ENCODE measurements around the gene GNA12.

DNA sequence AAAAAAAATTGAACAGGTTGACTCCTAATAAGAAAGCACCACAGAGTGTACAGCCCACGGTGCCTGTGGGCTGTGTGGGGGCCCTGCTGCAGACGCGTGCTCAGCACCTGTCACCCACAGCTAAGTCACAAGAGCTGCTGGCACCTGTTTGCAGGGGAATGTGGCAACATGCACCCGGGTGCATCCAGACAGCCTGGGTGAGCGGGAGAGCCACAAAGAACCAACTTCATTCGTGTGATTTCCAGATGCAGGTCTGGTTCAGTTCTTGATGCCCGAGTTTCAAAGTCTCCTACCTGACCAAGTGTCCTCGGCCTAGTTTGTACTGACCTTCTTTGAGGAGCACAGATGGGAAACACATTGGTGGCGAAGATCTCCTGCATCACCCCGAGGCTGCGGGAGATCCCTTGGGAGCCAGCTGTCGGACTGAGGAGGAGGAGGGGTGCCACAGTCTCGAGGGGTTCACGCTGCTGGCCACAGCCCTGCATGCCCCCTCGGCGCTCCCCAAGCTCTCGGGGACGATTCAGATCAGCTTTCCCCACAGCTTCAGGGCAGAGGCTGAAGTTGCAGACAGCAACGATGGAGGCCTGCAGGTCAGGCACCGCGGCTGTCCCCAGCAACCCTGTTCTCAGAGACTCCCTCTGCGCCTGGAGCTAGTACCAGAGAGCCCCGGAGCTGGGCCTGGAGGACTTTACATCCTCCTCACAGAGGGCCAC lies 120.8 kb downstream of the GNA12 start:
- TF ChIP-seq EZH2 (IDR thresholded peaks at IDR 0.05; ENCODE audit: insufficient read depth, low read length) = no peak
- TF ChIP-seq, protein P1, sequence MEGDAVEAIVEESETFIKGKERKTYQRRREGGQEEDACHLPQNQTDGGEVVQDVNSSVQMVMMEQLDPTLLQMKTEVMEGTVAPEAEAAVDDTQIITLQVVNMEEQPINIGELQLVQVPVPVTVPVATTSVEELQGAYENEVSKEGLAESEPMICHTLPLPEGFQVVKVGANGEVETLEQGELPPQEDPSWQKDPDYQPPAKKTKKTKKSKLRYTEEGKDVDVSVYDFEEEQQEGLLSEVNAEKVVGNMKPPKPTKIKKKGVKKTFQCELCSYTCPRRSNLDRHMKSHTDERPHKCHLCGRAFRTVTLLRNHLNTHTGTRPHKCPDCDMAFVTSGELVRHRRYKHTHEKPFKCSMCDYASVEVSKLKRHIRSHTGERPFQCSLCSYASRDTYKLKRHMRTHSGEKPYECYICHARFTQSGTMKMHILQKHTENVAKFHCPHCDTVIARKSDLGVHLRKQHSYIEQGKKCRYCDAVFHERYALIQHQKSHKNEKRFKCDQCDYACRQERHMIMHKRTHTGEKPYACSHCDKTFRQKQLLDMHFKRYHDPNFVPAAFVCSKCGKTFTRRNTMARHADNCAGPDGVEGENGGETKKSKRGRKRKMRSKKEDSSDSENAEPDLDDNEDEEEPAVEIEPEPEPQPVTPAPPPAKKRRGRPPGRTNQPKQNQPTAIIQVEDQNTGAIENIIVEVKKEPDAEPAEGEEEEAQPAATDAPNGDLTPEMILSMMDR (IDR thresholded peaks at IDR 0.05; ENCODE audit: insufficient read depth, low read depth, low read length) = no peak
